HepG2 (cell line): ENCODE results near the gene HS3ST2. TPM values are rescaled to one million over a fixed set of nuclear protein-coding genes. Genes with fewer than 3 reads are reported as not detected.

ENCODE experiments used
- CERS6 ChIP-seq: sonication (generic); formaldehyde crosslinking; IDR thresholded peaks from 2 replicates; pipeline ENCODE4 v1.5.0; 2020; ENCODE audit warnings: missing genetic modification reagents
- FOXA1 ChIP-seq, 2 experiments: fragments of 450-650 bp in 1 of 2; sonication (generic) in 1 of 2; formaldehyde crosslinking in 1 of 2; IDR thresholded peaks; 2 replicates each; pipeline versions ENCODE4 v1.4.0 to v1.6.1; 2016 to 2020; ENCODE audit warnings: missing genetic modification reagents in 1 of 2
- JDP2 ChIP-seq: sonication (generic); formaldehyde crosslinking; IDR thresholded peaks from 2 replicates; pipeline ENCODE4 v1.8.1; 2022; ENCODE audit warnings: missing genetic modification reagents, borderline replicate concordance
- MTF2 ChIP-seq: sonication (generic); formaldehyde crosslinking; IDR thresholded peaks from 2 replicates; pipeline ENCODE4 v1.5.0; 2020; ENCODE audit warnings: missing genetic modification reagents, borderline replicate concordance
- PCBP1 ChIP-seq: fragments of 200-400 bp; formaldehyde crosslinking; IDR thresholded peaks from 2 replicates; pipeline ENCODE4 v1.6.1; 2017; ENCODE audit warnings: mild to moderate bottlenecking, low read depth, low read length, borderline replicate concordance
- RARG ChIP-seq: sonication (generic); formaldehyde crosslinking; IDR thresholded peaks from 2 replicates; pipeline ENCODE4 v1.4.0; 2020; ENCODE audit warnings: low read depth, mild to moderate bottlenecking, missing genetic modification reagents
- SIN3B ChIP-seq: fragments of 150-350 bp; IDR thresholded peaks from 2 replicates; pipeline ENCODE4 v1.6.1; 2014; ENCODE audit warnings: low read length
- SKIL ChIP-seq: sonication (generic); formaldehyde crosslinking; IDR thresholded peaks from 2 replicates; pipeline ENCODE4 v1.8.0; 2022; ENCODE audit warnings: missing genetic modification reagents, mild to moderate bottlenecking, moderate library complexity, borderline replicate concordance
- TAF1 ChIP-seq: sonication (generic); formaldehyde crosslinking; IDR thresholded peaks from 2 replicates; pipeline ENCODE4 v1.4.0; 2020; ENCODE audit warnings: missing genetic modification reagents
- UBTF ChIP-seq: sonication (generic); formaldehyde crosslinking; IDR thresholded peaks from 2 replicates; pipeline ENCODE4 v1.4.0; 2020; ENCODE audit warnings: mild to moderate bottlenecking, missing genetic modification reagents
- ZBTB33 ChIP-seq: sonication (generic); formaldehyde crosslinking; IDR thresholded peaks from 2 replicates; pipeline ENCODE4 v1.4.0; 2020; ENCODE audit warnings: missing genetic modification reagents
- ZBTB8A ChIP-seq: sonication (generic); formaldehyde crosslinking; IDR thresholded peaks from 2 replicates; pipeline ENCODE4 v1.4.0; 2020; ENCODE audit warnings: mild to moderate bottlenecking, low read depth, missing genetic modification reagents, borderline replicate concordance
- ZFP36L1 ChIP-seq: sonication (generic); formaldehyde crosslinking; IDR thresholded peaks from 2 replicates; pipeline ENCODE4 v1.8.0; 2022; ENCODE audit warnings: mild to moderate bottlenecking, missing genetic modification reagents, moderate library complexity
- ZNF136 ChIP-seq: sonication (generic); formaldehyde crosslinking; IDR thresholded peaks from 2 replicates; pipeline ENCODE4 v1.8.1; 2022; ENCODE audit warnings: low read depth, mild to moderate bottlenecking, moderate library complexity, missing genetic modification reagents
- ZNF274 ChIP-seq: sonication (generic); formaldehyde crosslinking; IDR thresholded peaks from 2 replicates; pipeline ENCODE4 v1.5.1; 2020; ENCODE audit warnings: mild to moderate bottlenecking, missing genetic modification reagents
- ZNF343 ChIP-seq: sonication (generic); formaldehyde crosslinking; IDR thresholded peaks from 2 replicates; pipeline ENCODE4 v1.4.0; 2020; ENCODE audit warnings: mild to moderate bottlenecking, missing genetic modification reagents
- ZNF496 ChIP-seq: sonication (generic); formaldehyde crosslinking; IDR thresholded peaks from 2 replicates; pipeline ENCODE4 v1.8.1; 2023; ENCODE audit warnings: mild to moderate bottlenecking, moderate library complexity, missing genetic modification reagents; ENCODE audit not compliant: insufficient replicate concordance
- ZNF557 ChIP-seq: sonication (generic); formaldehyde crosslinking; IDR thresholded peaks from 2 replicates; pipeline ENCODE4 v1.4.0; 2020; ENCODE audit warnings: missing genetic modification reagents
- ZNF7 ChIP-seq: IDR thresholded peaks from 2 replicates; pipeline ENCODE4 v1.6.1; 2016; ENCODE audit warnings: missing biosample characterization, missing genetic modification reagents
- ZNF800 ChIP-seq: sonication (generic); formaldehyde crosslinking; IDR thresholded peaks from 2 replicates; pipeline ENCODE4 v1.4.0; 2020; ENCODE audit warnings: missing genetic modification reagents
- polyA plus RNA-seq, 8 experiments: library from polyadenylated mRNA; depleted of rRNA in 3 of 8; stranded (reverse) in 7 of 8; unstranded in 1 of 8; fragments of >200 nt; fragmentation: Illumina TruSeq in 4 of 8; extraction: Trizol in 4 of 8; gene quantifications; 2 replicates each; pipeline versions ENCODE4 v1.2.1 to v1.2.3, GENCODE V29; 2011 to 2016; ENCODE audit warnings: low read depth in 4 of 8, missing spikeins in 1 of 8, mixed read lengths in 1 of 8; ENCODE audit not compliant: insufficient read depth in 1 of 8
- total RNA-seq, 5 experiments: library from RNA; depleted of rRNA; stranded (reverse); fragments of >200 nt; fragmentation: Illumina TruSeq; extraction: Trizol; gene quantifications; 2 replicates each; pipeline ENCODE4 v1.2.3, GENCODE V29; 2016; ENCODE audit warnings: low read depth in 1 of 5

Gene HS3ST2
- total and polyA plus RNA-seq, 2 of the 13 experiments (the other 11 are each of a cell fraction or from before 2014, with no cell fraction given), result not detected

- TF ChIP-seq ZNF800 (no peak), PCBP1 (no peak), RARG (CRISPR knock-in tag) (no peak), ZNF343 (CRISPR knock-in tag) (no peak; the same call in 1 of the 2 replicates), ZNF557 (peak; percentile 94; the same call in 1 of the 2 replicates), ZNF7 (peak; percentile 71), TAF1 (CRISPR knock-in tag) (peak; percentile 51), JDP2 (peak; percentile 70; the same call in 1 of the 2 replicates), FOXA1 (IDR thresholded peaks at IDR 0.05) (no peak), FOXA1 (CRISPR knock-in tag; IDR thresholded peaks at IDR 0.05) (no peak), ZNF136 (no peak), ZFP36L1 (CRISPR knock-in tag) (no peak), UBTF (no peak), MTF2 (CRISPR knock-in tag) (no peak), ZNF274 (CRISPR knock-in tag) (no peak), ZBTB8A (CRISPR knock-in tag) (no peak), CERS6 (no peak), ZBTB33 (peak; percentile 72), ZNF496 (CRISPR knock-in tag) (no peak), SIN3B (no peak), SKIL (0 out of 2 replicates have a peak, but pooled peaks have one; percentile 19)
Observed at GRCh38 chr16:22813223-22813947, 577 bp upstream of the HS3ST2 start (continued).
